Kidney epithelial cell (primary cell): ENCODE data around the gene DSCAM. TPM values are rescaled to one million over a fixed set of nuclear protein-coding genes. Genes with fewer than 3 reads are reported as not detected.

Experiments used
- DNase-seq: peaks from one replicate; pipeline ENCODE4 v3.0.0-alpha.2; 2010; ENCODE audit warnings: low read depth
- H3K27me3 ChIP-seq: 2 replicates; pipeline ENCODE4 v1.6.0; 2011; ENCODE audit warnings: low read length; ENCODE audit not compliant: control insufficient read depth, insufficient read depth
- H3K36me3 ChIP-seq: 2 replicates; pipeline ENCODE4 v1.5.1; 2011; ENCODE audit warnings: low read length; ENCODE audit not compliant: control insufficient read depth, insufficient read depth
- H3K4me3 ChIP-seq: 2 replicates; pipeline ENCODE4 v1.5.1; 2011; ENCODE audit warnings: low read depth, mild to moderate bottlenecking, control low read depth, low read length
- CTCF ChIP-seq: IDR thresholded peaks from 2 replicates; pipeline ENCODE4 v1.5.1; 2011; ENCODE audit warnings: mild to moderate bottlenecking, moderate library complexity, low read length, control low read depth, inconsistent platforms; ENCODE audit not compliant: insufficient read depth, poor library complexity, severe bottlenecking
- total RNA-seq: library from RNA; depleted of rRNA; stranded (reverse); fragments of >200 nt; gene quantifications from 2 replicates; pipeline ENCODE4 v1.2.3, GENCODE V29; 2015

Gene DSCAM
- total RNA-seq, 1 donor from 2014 or later, result 0.21 TPM

GRCh38 chr21:40729761-40730425 lies 117.1 kb downstream of the DSCAM start:
- Histone ChIP-seq H3K27me3 (no peaks in the 10 kb centered on the region), H3K4me3 (no peak overlapping the region), H3K36me3 (no peaks in the 10 kb centered on the region)
- TF ChIP-seq CTCF, result no peak
- no peak for DNase-seq

GRCh38 chr21:40723966-40724365 lies 123.0 kb downstream of the DSCAM start:
- Histone ChIP-seq H3K27me3 (no peaks in the 10 kb centered on the region), H3K36me3 (no peaks in the 10 kb centered on the region), H3K4me3 (no peak overlapping the region)
- no peak for DNase-seq
- no peak for TF ChIP-seq CTCF

GRCh38 chr21:40723317-40723716 lies 123.6 kb downstream of the DSCAM start:
- no peak for DNase-seq
- Histone ChIP-seq H3K27me3 (no peaks in the 10 kb centered on the region), H3K36me3 (no peaks in the 10 kb centered on the region), H3K4me3 (no peak overlapping the region)
- no peak for TF ChIP-seq CTCF

GRCh38 chr21:40719615-40720014 lies 127.3 kb downstream of the DSCAM start:
- DNase-seq, result no peak

GRCh38 chr21:40717028-40717427 lies 129.9 kb downstream of the DSCAM start:
- no peaks in the 10 kb centered on the region for H3K36me3 ChIP-seq
- no peak for TF ChIP-seq CTCF
- no peak for DNase-seq
- H3K27me3 ChIP-seq, result no peaks in the 10 kb centered on the region
- H3K4me3 ChIP-seq, result no peak overlapping the region

More at GRCh38 chr21:40719615-40720014, 127.3 kb downstream of the DSCAM start:
- no peak overlapping the region for H3K4me3 ChIP-seq
- no peak for TF ChIP-seq CTCF
- H3K27me3 ChIP-seq, result no peaks in the 10 kb centered on the region
- H3K36me3 ChIP-seq, result no peaks in the 10 kb centered on the region

GRCh38 chr21:40714536-40714935 lies 132.4 kb downstream of the DSCAM start:
- Histone ChIP-seq H3K36me3 (no peaks in the 10 kb centered on the region), H3K4me3 (no peak overlapping the region), H3K27me3 (no peaks in the 10 kb centered on the region)
- no peak for TF ChIP-seq CTCF
- no peak for DNase-seq
